NCI-H774 (cell line): Measurements from ENCODE around the gene SCYL1.
"Not testable (repeated sequence)": the region's sequence is repeated elsewhere in the genome, so short reads cannot be mapped to it uniquely, and the experiment has no call there.

ENCODE experiments used
- DNase-seq: peaks from one replicate; lab custom pipeline; 2025; lab: John Stamatoyannopoulos, UW

SCYL1 gene

GRCh38 chr11:65554842-65555430 lies 30.1 kb downstream of the SCYL1 start:
- no peak for DNase-seq

- no peak for DNase-seq
These were observed 30.9 kb downstream of the SCYL1 start for GRCh38 chr11:65555693-65556231.

GRCh38 chr11:65556470-65557279 lies 31.8 kb downstream of the SCYL1 start:
- no peak for DNase-seq

- no peak for DNase-seq
These were observed 32.6 kb downstream of the SCYL1 start for GRCh38 chr11:65557280-65558001.

GRCh38 chr11:65558002-65558929 lies 33.4 kb downstream of the SCYL1 start, which contains the start of gene LTBP3:
Gene LTBP3, minus strand, starts transcription at chr11:65558359. Its CDS starts 400 bp downstream, at chr11:65557959.
- DNase-seq: peak; percentile 49

GRCh38 chr11:65558930-65559509 lies 34.1 kb downstream of the SCYL1 start:
- no peak for DNase-seq

GRCh38 chr11:65559535-65559934 lies 34.7 kb downstream of the SCYL1 start:
- DNase-seq: no peak

- peak; percentile 41 for DNase-seq
These were observed 35.2 kb downstream of the SCYL1 start for GRCh38 chr11:65559951-65560537.

- DNase-seq: peak; percentile 19
These were observed 35.9 kb downstream of the SCYL1 start for GRCh38 chr11:65560555-65561418.

- no peak for DNase-seq
These were observed 37.1 kb downstream of the SCYL1 start for GRCh38 chr11:65562020-65562419.

GRCh38 chr11:65562788-65563187 lies 37.9 kb downstream of the SCYL1 start:
- no peak for DNase-seq

- DNase-seq: no peak
These were observed 38.7 kb downstream of the SCYL1 start for GRCh38 chr11:65563601-65564000.

GRCh38 chr11:65564879-65565559 lies 40.1 kb downstream of the SCYL1 start:
- not testable (repeated sequence) for DNase-seq

- no peak for DNase-seq
These were observed 41.0 kb downstream of the SCYL1 start for GRCh38 chr11:65565624-65566453.

GRCh38 chr11:65569164-65569972 lies 44.5 kb downstream of the SCYL1 start:
- peak; percentile 60 for DNase-seq

GRCh38 chr11:65569973-65570918 lies 45.4 kb downstream of the SCYL1 start, which contains the start of gene ZNRD2:
Gene ZNRD2, plus strand, starts transcription at chr11:65570477. Its CDS starts 15 bp downstream, at chr11:65570492.
- peak; percentile 98 for DNase-seq
